Measurements from ENCODE around the gene CDH15. TPM values are rescaled to one million over a fixed set of nuclear protein-coding genes. Genes with fewer than 3 reads are reported as not detected.
"Not testable (repeated sequence)": the region's sequence is repeated elsewhere in the genome, so short reads cannot be mapped to it uniquely, and the experiment has no call there.

The CDH15 gene
- total RNA-seq, 2 experiments from 2014 or later, result not detected

DNA sequence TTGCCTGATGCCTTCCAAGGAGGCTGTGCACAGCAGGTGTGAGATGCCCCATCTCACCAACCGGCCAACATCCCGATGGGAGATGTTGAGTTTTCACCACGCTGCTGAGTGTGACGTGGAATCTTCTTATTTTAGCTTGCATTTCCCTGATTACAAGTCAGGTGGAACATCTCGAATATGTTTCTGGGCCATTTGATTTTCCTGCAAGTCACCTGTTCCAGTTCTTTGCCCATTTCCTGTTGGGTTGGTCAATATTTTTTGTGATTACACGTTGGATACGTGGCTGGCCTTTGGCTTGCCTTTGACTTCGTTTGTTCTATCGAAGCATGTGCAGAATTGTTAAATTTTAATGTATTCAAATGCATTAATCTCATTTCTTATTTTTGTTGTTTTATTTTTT is 8.3 kb upstream of the CDH15 start:
- Histone ChIP-seq H3K27me3 (ENCODE audit: control insufficient read depth in 1 of 2, insufficient read depth in 2 of 2, low read length in 2 of 2) (no peaks in the 10 kb centered on the region), H3K4me3 (ENCODE audit: low read length) (no peak overlapping the region), H3K9me3 (ENCODE audit: control insufficient read depth in 1 of 2, insufficient read depth in 1 of 2, low read length in 2 of 2) (peaks cover 0 to 9% of the 10 kb centered on the region in 2 experiments), H3K27ac (ENCODE audit: low read depth in 1 of 2, low read length in 2 of 2) (no peak overlapping the region), H3K4me1 (ENCODE audit: insufficient read depth, low read length) (peaks cover 14% of the 10 kb centered on the region), H3K36me3 (ENCODE audit: insufficient read depth, low read length) (no peaks in the 10 kb centered on the region)
- ChIA-PET CTCF (no interaction called here), POLR2A (no interaction called here)
- Mint-ChIP-seq H3K36me3 (ENCODE audit: low read depth) (no peaks in the 10 kb centered on the region), H3K4me1 (ENCODE audit: low read depth) (peaks cover 2% of the 10 kb centered on the region), H3K27me3 (no peaks in the 10 kb centered on the region), H3K4me3 (no peak overlapping the region), H3K9me3 (no peaks in the 10 kb centered on the region), H3K27ac (no peak overlapping the region)
- DNase-seq (no peak), ATAC-seq (ENCODE audit: poor library complexity) (no peak)
- intact Hi-C loops (cut with DNase I, micrococcal nuclease), result no loop called here
- TF ChIP-seq, protein P1, sequence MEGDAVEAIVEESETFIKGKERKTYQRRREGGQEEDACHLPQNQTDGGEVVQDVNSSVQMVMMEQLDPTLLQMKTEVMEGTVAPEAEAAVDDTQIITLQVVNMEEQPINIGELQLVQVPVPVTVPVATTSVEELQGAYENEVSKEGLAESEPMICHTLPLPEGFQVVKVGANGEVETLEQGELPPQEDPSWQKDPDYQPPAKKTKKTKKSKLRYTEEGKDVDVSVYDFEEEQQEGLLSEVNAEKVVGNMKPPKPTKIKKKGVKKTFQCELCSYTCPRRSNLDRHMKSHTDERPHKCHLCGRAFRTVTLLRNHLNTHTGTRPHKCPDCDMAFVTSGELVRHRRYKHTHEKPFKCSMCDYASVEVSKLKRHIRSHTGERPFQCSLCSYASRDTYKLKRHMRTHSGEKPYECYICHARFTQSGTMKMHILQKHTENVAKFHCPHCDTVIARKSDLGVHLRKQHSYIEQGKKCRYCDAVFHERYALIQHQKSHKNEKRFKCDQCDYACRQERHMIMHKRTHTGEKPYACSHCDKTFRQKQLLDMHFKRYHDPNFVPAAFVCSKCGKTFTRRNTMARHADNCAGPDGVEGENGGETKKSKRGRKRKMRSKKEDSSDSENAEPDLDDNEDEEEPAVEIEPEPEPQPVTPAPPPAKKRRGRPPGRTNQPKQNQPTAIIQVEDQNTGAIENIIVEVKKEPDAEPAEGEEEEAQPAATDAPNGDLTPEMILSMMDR (IDR thresholded peaks at IDR 0.05), result no peak

DNA sequence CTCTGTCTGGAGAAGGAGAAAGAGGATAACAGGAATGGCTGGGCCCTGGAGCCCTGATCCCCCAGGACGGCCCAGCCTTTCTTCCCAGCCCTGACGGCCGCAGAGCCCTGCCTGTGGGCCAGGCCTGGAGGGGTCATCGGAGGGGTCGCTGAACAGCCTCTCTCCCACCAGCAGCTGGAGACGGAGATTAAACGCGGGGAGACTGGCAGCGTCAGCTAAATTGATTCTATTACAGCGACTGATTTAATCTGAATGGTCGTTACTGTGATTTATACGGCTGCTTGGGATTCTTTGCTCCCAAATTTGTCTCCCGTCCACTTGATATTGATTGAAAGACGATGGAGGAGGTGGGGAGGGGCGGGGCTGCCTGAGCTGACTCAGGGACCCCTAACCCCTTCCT is 7.1 kb upstream of the CDH15 start:
- no peak for ATAC-seq (ENCODE audit: poor library complexity)
- Histone ChIP-seq H3K4me1 (ENCODE audit: insufficient read depth, low read length) (peaks cover 11% of the 10 kb centered on the region), H3K36me3 (ENCODE audit: insufficient read depth, low read length) (no peaks in the 10 kb centered on the region), H3K27ac (ENCODE audit: low read depth in 1 of 2, low read length in 2 of 2) (no peak overlapping the region), H3K27me3 (ENCODE audit: control insufficient read depth in 1 of 2, insufficient read depth in 2 of 2, low read length in 2 of 2) (no peaks in the 10 kb centered on the region), H3K4me3 (ENCODE audit: low read length) (no peak overlapping the region), H3K9me3 (ENCODE audit: control insufficient read depth in 1 of 2, insufficient read depth in 1 of 2, low read length in 2 of 2) (peaks cover 0 to 5% of the 10 kb centered on the region in 2 experiments)
- POLR2A ChIA-PET, result no interaction called here
- Mint-ChIP-seq H3K27ac (no peak overlapping the region), H3K36me3 (ENCODE audit: low read depth) (no peaks in the 10 kb centered on the region), H3K4me3 (no peak overlapping the region), H3K9me3 (no peaks in the 10 kb centered on the region), H3K4me1 (ENCODE audit: low read depth) (no peaks in the 10 kb centered on the region), H3K27me3 (no peaks in the 10 kb centered on the region)
- CTCF ChIA-PET, result no interaction called here
- DNase-seq, result no peak
- intact Hi-C loops (cut with DNase I, micrococcal nuclease), result no loop called here
- TF ChIP-seq, protein P1 (IDR thresholded peaks at IDR 0.05), result no peak

DNA sequence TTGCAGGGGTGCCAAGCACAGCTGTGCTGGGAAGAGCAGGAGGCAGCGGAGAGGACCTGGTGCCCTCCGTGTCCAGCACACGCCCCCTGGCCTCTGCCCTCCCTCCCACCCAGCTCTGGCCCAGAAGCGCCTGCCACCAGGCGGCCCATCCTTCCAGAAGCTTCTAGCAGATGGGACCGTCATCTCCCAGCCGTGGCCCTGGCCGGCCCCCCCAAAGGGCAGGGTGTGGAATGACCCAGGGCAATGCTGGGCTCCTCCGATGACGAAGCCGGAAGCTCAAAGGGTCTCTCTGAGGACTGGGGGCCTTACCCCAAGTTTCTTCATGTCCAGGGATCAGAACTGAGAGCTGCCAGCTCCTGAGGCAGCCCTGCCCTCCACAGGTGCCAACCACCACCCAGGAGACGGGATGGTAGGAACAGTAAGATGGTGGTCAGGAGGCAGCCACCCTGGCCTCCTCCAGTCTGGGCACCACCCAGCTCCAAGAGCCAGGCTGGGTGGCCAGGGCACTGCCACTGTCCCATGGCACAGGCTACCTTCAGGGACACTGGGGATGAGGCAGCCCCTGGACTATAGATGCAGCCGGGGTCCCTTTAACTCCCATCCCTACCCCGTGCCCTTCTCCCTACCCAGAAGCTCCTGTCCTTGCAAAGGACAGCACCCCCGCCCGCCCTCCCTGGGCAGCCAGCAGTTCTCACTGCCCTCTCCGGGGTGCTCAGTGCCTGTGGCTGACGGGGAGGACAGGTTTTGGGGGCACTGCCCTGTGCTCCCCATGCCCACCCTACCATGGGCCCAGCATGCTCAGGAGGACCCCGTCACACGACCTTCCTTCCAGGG is 6.5 kb upstream of the CDH15 start:
- Histone ChIP-seq H3K4me1 (ENCODE audit: insufficient read depth, low read length) (peaks cover 15% of the 10 kb centered on the region), H3K4me3 (ENCODE audit: low read length) (no peak overlapping the region), H3K9me3 (ENCODE audit: control insufficient read depth in 1 of 2, insufficient read depth in 1 of 2, low read length in 2 of 2) (peaks cover 0 to 5% of the 10 kb centered on the region in 2 experiments), H3K27ac (ENCODE audit: low read depth in 1 of 2, low read length in 2 of 2) (no peak overlapping the region), H3K27me3 (ENCODE audit: control insufficient read depth in 1 of 2, insufficient read depth in 2 of 2, low read length in 2 of 2) (no peaks in the 10 kb centered on the region), H3K36me3 (ENCODE audit: insufficient read depth, low read length) (no peaks in the 10 kb centered on the region)
- no peaks in the 10 kb centered on the region for H3K36me3 Mint-ChIP-seq (ENCODE audit: low read depth)
- H3K4me3 Mint-ChIP-seq, result no peak overlapping the region
- no peak overlapping the region for H3K27ac Mint-ChIP-seq
- H3K27me3 Mint-ChIP-seq, result no peaks in the 10 kb centered on the region
- ChIA-PET CTCF (no interaction called here), POLR2A (no interaction called here)
- intact Hi-C loops (cut with DNase I, micrococcal nuclease), result loop anchor here in 1 of 2 experiments (5.0 kb wide), 1 partner anchor 428 kb away; no protein-coding TSS in a partner anchor
- H3K4me1 Mint-ChIP-seq (ENCODE audit: low read depth), result no peaks in the 10 kb centered on the region
- TF ChIP-seq, protein P1 (IDR thresholded peaks at IDR 0.05), result no peak
- no peak for ATAC-seq (ENCODE audit: poor library complexity)
- DNase-seq, result no peak
- no peaks in the 10 kb centered on the region for H3K9me3 Mint-ChIP-seq

DNA sequence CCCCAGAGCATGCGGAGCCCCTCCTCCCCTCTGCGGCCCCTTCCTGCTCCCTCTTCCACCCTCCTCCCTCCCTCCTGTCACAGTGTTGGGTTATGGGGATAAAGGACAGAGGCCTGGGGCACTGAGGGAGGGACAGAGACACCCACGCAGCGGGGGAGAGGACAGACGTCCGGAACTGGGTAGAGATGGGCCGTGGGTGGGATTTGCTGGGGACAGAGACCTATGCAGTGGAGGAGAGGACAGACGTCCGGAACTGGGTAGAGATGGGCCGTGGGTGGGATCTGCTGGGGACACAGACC is 5.9 kb upstream of the CDH15 start:
- POLR2A ChIA-PET; DNase-seq; H3K4me3 ChIP-seq (ENCODE audit: low read length); H3K4me1 Mint-ChIP-seq (ENCODE audit: low read depth); H3K27me3 Mint-ChIP-seq; CTCF ChIA-PET; H3K36me3 ChIP-seq (ENCODE audit: insufficient read depth, low read length); ATAC-seq (ENCODE audit: poor library complexity); H3K4me3 Mint-ChIP-seq; H3K27ac ChIP-seq (ENCODE audit: low read depth in 1 of 2, low read length in 2 of 2); H3K27ac Mint-ChIP-seq; H3K9me3 Mint-ChIP-seq; H3K9me3 ChIP-seq (ENCODE audit: control insufficient read depth in 1 of 2, insufficient read depth in 1 of 2, low read length in 2 of 2); H3K27me3 ChIP-seq (ENCODE audit: control insufficient read depth in 1 of 2, insufficient read depth in 2 of 2, low read length in 2 of 2); H3K36me3 Mint-ChIP-seq (ENCODE audit: low read depth): not testable (repeated sequence)
- H3K4me1 ChIP-seq (ENCODE audit: insufficient read depth, low read length), result peaks cover 21% of the 10 kb centered on the region
- intact Hi-C loops (cut with DNase I, micrococcal nuclease), result loop anchor here in 1 of 2 experiments (5.0 kb wide), 1 partner anchor 428 kb away; no protein-coding TSS in a partner anchor
